Esophagus muscularis mucosa (tissue), 4 donors: ENCODE data around the gene SH3GL3. TPM values are rescaled to one million over a fixed set of nuclear protein-coding genes. Genes with fewer than 3 reads are reported as not detected.

Experiments used
- DNase-seq: peaks from one replicate; pipeline ENCODE4 v3.0.0-alpha.2; 2017; ENCODE audit errors: extremely low spot score
- H3K27ac ChIP-seq, 4 donors: fragments of 200-600 bp; sonication (generic); replicated peaks in 1 of 4; 1 replicate in 3 of 4; 2 replicates in 1 of 4; pipeline ENCODE4 v1.5.1; 2016 to 2019; ENCODE audit warnings: mild to moderate bottlenecking in 1 of 4
- H3K27me3 ChIP-seq, 4 donors: fragments of 200-600 bp; sonication (generic); one replicate each; pipeline versions ENCODE4 v1.5.1 to v1.6.0; 2016 to 2019
- H3K36me3 ChIP-seq, 4 donors: fragments of 200-600 bp; sonication (generic); one replicate each; pipeline ENCODE4 v1.5.1; 2016 to 2019
- H3K4me1 ChIP-seq, 4 donors: fragments of 200-600 bp; sonication (generic); one replicate each; pipeline ENCODE4 v1.5.1; 2016 to 2019
- H3K4me3 ChIP-seq, 4 donors: fragments of 200-600 bp; sonication (generic); 1 replicate in 2 of 4; 2 replicates in 2 of 4; pipeline ENCODE4 v1.5.1; 2016 to 2019; ENCODE audit warnings: mild to moderate bottlenecking in 4 of 4, moderate library complexity in 1 of 4
- H3K9me3 ChIP-seq, 4 donors: fragments of 200-600 bp; sonication (generic); 1 replicate in 3 of 4; 2 replicates in 1 of 4; pipeline ENCODE4 v1.5.1; 2016 to 2019
- EP300 ChIP-seq: sonication (generic); formaldehyde crosslinking; IDR thresholded peaks from one replicate; pipeline ENCODE4 v1.6.1; 2017; ENCODE audit warnings: antibody characterized with exemption
- POLR2A ChIP-seq: fragments of 450-650 bp; IDR thresholded peaks from one replicate; pipeline ENCODE4 v1.6.1; 2017; ENCODE audit warnings: antibody characterized with exemption, moderate library complexity, mild to moderate bottlenecking, low read depth
- POLR2AphosphoS5 ChIP-seq, 2 donors: sonication (generic); formaldehyde crosslinking; IDR thresholded peaks; one replicate each; pipeline ENCODE4 v1.6.1; 2017; ENCODE audit warnings: antibody characterized with exemption in 2 of 2
- whole genome bisulfite sequencing: methylation state at CpG from one replicate; pipeline ENCODE4 v1.1.5; 2018; 5-methylcytosine and 5-hydroxymethylcytosine counted together
- intact Hi-C: fragments of 100-400 bp; cut with DNase I; formaldehyde crosslinking; loops from one replicate; pipeline ENCODE4 v1.15.1; 2023
- total RNA-seq, 4 donors: library from RNA; depleted of rRNA; stranded (reverse); fragments of >200 nt; gene quantifications; one replicate each; pipeline versions ENCODE4 v1.1.0 to v1.2.1, GENCODE V29; 2016
- TF ChIP-seq, protein P1 (sequence below), 3 experiments: fragments of 200-600 bp in 2 of 3; fragments of 450-650 bp in 1 of 3; sonication (generic) in 2 of 3; IDR thresholded peaks; one replicate each; pipeline ENCODE4 v1.5.1; 2017 to 2019; ENCODE audit warnings: antibody characterized with exemption in 3 of 3, mild to moderate bottlenecking in 2 of 3, moderate library complexity in 1 of 3

Gene SH3GL3
- total RNA-seq, 4 donors from 2014 or later = 0.19 TPM; not detected in 3

DNA sequence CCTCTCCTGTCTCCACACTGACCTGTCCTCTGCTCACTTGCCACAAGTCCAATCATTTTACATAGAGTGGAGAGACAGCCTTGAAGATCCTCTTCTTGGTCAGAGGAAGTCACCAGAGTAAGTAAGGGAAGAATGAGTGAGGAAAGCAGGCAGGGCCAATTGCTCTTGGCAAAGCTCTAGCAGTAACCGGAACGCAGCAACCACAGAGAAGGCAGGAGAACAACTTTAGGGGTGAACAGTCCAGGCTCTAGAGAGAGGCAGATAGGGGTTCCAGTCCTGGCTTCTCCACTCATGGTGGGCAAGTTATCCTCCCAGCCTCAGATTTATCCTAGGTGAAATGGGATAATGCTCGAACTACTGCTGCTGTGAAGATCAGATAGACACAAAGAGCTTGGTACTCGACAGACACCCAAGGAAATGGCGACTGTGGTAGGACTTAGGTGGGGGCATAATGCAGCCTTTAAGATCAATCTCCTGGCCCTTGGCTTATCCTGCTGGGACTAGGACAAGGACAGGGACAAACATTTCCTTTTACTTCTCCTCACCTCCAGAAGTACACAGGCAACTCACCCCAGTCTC is 205.6 kb downstream of the SH3GL3 start:
- DNase-seq = peak; percentile 82
- intact Hi-C loops = loop anchor here (10.0 kb wide), 1 partner anchor 92 kb away; no protein-coding TSS in a partner anchor
- Histone ChIP-seq H3K9me3 (no peaks in the 10 kb centered on the region), H3K4me1 (peaks cover 20 to 53% (median 43%) of the 10 kb centered on the region in 4 donors), H3K4me3 (no peak overlapping the region), H3K36me3 (peaks cover 0 to 6% (median 0%) of the 10 kb centered on the region in 4 donors), H3K27me3 (peaks cover 0 to 21% (median 0%) of the 10 kb centered on the region in 4 donors), H3K27ac (peak overlapping the region; percentile 75 to 88 (median 78))
- TF ChIP-seq, protein P1, sequence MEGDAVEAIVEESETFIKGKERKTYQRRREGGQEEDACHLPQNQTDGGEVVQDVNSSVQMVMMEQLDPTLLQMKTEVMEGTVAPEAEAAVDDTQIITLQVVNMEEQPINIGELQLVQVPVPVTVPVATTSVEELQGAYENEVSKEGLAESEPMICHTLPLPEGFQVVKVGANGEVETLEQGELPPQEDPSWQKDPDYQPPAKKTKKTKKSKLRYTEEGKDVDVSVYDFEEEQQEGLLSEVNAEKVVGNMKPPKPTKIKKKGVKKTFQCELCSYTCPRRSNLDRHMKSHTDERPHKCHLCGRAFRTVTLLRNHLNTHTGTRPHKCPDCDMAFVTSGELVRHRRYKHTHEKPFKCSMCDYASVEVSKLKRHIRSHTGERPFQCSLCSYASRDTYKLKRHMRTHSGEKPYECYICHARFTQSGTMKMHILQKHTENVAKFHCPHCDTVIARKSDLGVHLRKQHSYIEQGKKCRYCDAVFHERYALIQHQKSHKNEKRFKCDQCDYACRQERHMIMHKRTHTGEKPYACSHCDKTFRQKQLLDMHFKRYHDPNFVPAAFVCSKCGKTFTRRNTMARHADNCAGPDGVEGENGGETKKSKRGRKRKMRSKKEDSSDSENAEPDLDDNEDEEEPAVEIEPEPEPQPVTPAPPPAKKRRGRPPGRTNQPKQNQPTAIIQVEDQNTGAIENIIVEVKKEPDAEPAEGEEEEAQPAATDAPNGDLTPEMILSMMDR (IDR thresholded peaks at IDR 0.05) = no peak
- TF ChIP-seq POLR2A = no peak
- no peak for TF ChIP-seq EP300
- TF ChIP-seq POLR2AphosphoS5 (IDR thresholded peaks at IDR 0.05) = no peak
- 81% methylated on average over 5 of the region's 5 CpGs for WGBS

DNA sequence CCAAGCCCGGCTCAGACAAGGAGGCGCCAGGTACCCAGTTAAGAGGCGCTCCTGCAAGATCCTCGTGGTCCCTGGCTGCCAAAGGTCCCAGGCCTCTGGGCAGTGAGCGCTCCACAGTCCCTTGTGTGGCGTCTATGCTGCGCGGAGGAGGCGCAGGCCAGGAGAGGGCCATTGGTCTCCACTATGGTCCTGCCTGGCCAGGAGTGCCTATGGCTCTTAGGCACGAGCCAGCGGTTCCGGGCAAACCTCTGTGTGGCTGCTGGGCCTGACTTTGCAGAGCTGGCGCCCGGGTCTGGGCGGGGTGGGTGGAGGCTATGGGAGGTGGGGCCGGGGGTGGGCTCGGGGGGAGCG is 206.1 kb downstream of the SH3GL3 start:
- Histone ChIP-seq H3K36me3 (peaks cover 0 to 6% (median 0%) of the 10 kb centered on the region in 4 donors), H3K9me3 (no peaks in the 10 kb centered on the region), H3K27me3 (peaks cover 0 to 21% (median 0%) of the 10 kb centered on the region in 4 donors), H3K27ac (peak overlapping the region; percentile 75 to 88 (median 78)), H3K4me3 (peak overlapping the region; percentile 63 to 73 (median 68)), H3K4me1 (peaks cover 23 to 58% (median 48%) of the 10 kb centered on the region in 4 donors)
- intact Hi-C loops = loop anchor here (10.0 kb wide), 1 partner anchor 92 kb away; no protein-coding TSS in a partner anchor
- DNase-seq = no peak
- 60% methylated on average over 1 of the region's 18 CpGs for WGBS
- TF ChIP-seq, protein P1 (IDR thresholded peaks at IDR 0.05) = no peak
- TF ChIP-seq POLR2A (no peak), POLR2AphosphoS5 (IDR thresholded peaks at IDR 0.05) (no peak), EP300 (no peak)

DNA sequence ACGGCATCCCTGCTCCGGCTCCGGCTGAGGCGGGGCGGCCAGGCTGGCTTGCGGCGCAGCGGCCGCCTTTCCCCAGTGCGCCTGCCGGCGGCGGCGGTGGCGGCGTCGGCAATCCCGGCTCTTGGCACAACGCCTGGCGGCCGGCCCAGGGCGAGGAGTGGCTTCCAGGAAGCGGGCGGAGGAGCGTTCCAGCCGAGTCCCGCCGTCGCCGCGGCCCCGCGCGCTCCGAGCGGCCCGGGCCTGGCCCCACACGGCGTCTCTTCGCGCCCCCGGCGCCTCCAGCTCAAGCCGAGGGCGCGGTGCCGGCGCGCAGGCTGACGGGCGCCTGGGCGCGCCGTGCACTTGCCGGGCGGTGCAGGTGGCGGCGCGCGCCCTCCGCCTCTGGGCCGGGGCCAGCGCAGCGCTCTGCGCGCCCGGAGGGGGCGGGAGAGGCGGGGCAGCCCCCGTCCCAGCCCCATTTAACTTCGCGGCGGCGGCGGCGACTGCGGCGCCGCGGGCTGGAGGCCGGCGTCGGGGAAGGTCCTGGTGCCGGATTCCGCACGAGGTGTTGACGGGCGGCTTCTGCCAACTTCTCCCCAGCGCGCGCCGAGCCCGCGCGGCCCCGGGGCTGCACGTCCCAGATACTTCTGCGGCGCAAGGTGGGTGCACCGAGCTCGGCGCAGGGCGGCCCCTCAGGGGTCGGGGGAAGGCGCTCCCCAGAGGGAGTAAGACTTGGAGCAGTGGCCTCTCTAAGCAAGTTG is 206.7 kb downstream of the SH3GL3 start, which contains the start of gene ADAMTSL3:
Gene ADAMTSL3 (plus strand): TSS at position 485 of the 740 bp plus-strand sequence. CDS start 1,639 bp downstream, outside the sequence.
- WGBS = 6% methylated on average over 13 of the region's 105 CpGs
- Histone ChIP-seq H3K9me3 (no peaks in the 10 kb centered on the region), H3K27ac (peak within 1 kb of the TSS; percentile 75 to 88 (median 78)), H3K4me1 (peaks cover 23 to 63% (median 53%) of the 10 kb centered on the region in 4 donors), H3K4me3 (peak within 1 kb of the TSS; percentile 63 to 73 (median 68)), H3K36me3 (peaks cover 0 to 6% (median 0%) of the 10 kb centered on the region in 4 donors), H3K27me3 (peaks cover 0 to 21% (median 0%) of the 10 kb centered on the region in 4 donors)
- intact Hi-C loops = loop anchor here (10.0 kb wide), 1 partner anchor 91 kb away; no protein-coding TSS in a partner anchor
- TF ChIP-seq EP300 (no peak), POLR2A (no peak), POLR2AphosphoS5 (IDR thresholded peaks at IDR 0.05) (peak; percentile 5 to 56)
- TF ChIP-seq, protein P1 (IDR thresholded peaks at IDR 0.05) = peak; percentile 11 to 37 (median 18)
- DNase-seq = peak; percentile 93

DNA sequence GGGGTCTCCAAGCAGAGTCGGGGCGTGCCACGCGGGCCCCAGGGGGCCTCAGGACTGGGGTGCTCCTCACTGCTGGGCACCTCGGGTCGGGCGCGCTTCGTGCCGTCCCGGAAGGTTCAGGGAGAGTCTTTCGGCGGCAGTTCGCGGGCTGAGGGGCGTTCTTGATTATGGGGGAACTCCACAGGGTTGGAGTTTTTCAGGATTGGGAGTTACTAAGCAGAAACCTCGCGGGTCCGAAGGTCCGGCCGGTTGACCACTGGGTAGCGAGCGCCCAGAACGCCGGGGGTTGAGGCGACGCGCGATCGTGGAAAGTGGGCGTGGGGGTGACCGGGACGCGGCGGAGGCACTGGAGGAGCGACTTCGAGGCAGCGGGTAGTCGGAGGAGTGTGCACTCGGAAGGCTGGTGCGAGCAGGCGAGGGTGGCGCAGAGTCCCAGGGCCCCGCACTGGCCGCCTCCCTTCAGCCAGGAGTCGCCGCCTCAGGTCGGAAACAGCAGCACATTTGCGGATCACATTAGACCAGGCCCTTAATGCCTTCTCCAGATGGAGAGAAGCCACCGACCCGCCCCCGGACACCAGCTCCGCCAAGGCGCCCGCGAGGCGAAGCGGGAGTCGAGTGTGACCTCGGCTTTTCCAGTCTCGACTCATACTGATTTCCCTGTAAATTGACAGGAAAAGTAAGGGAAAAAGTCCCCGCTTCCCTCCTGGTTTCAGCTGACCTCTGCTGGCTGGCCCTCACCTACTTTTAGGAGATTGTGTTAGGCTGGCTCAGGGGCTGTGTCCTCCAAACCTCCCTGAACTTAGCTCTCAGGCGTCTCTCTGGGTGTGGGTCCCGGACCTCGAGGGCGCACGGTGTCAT is 207.5 kb downstream of the SH3GL3 start:
- TF ChIP-seq POLR2A (no peak), EP300 (no peak), POLR2AphosphoS5 (IDR thresholded peaks at IDR 0.05) (no peak)
- TF ChIP-seq, protein P1 (IDR thresholded peaks at IDR 0.05) = peak in 1 of 3 experiments; percentile 13
- peaks cover 23 to 71% (median 60%) of the 10 kb centered on the region in 4 donors for H3K4me1 ChIP-seq
- peak overlapping the region; percentile 75 to 88 (median 78) for H3K27ac ChIP-seq
- peaks cover 0 to 6% (median 0%) of the 10 kb centered on the region in 4 donors for H3K36me3 ChIP-seq
- peak overlapping the region; percentile 63 to 73 (median 68) for H3K4me3 ChIP-seq
- H3K9me3 ChIP-seq = no peaks in the 10 kb centered on the region
- WGBS = 9% methylated on average over 38 of the region's 67 CpGs
- intact Hi-C loops = loop anchor here (10.0 kb wide), 1 partner anchor 90 kb away; no protein-coding TSS in a partner anchor
- H3K27me3 ChIP-seq = peaks cover 0 to 21% (median 0%) of the 10 kb centered on the region in 4 donors
- peak; percentile 92 for DNase-seq
